HCT116 (cell line): ENCODE data around the gene CDHR5. TPM values are rescaled to one million over a fixed set of nuclear protein-coding genes. Genes with fewer than 3 reads are reported as not detected.

Experiments used
- ATAC-seq: fragments of 200-7000 bp; cut with Tn5 transposase; 2 replicates; pipeline ENCODE4 v1.9.1; 2020; ENCODE audit warnings: mild to moderate bottlenecking, moderate library complexity
- BruUV-seq: library from RNA; stranded (reverse); fragments of 400-500 nt; replicated peaks from 2 replicates; lab custom pipeline; 2021; lab: Mats Ljungman, UMichigan
- CTCF ChIA-PET: fragments of 300-600 bp; sonication (Branson Sonifier 250); formaldehyde crosslinking; loops from one replicate; lab custom pipeline; 2021; ENCODE audit warnings: antibody characterized with exemption; lab: Charles Lee
- POLR2A ChIA-PET: fragments of 300-600, 350-600 bp; sonication (Branson Sonifier 250); formaldehyde crosslinking; loops from one replicate; lab custom pipeline; 2021; ENCODE audit warnings: antibody characterized with exemption; lab: Charles Lee
- RAD21 ChIA-PET, 2 experiments: fragments of 300-600 bp; sonication (Branson Sonifier 250); formaldehyde crosslinking; loops; one replicate each; lab custom pipeline; 2023; ENCODE audit warnings: low total read pairs in 2 of 2; ENCODE audit not compliant: uncharacterized antibody in 2 of 2, unreplicated experiment in 2 of 2, low non-redundant PET in 1 of 2; lab: Charles Lee
- DNase-seq: peaks from one replicate; pipeline ENCODE4 v3.0.0-alpha.2; 2010; ENCODE audit warnings: low read depth, low spot score
- H2AFZ ChIP-seq: fragments of 200-600 bp; shearing (Covaris generic), sonication (generic); 2 replicates; pipeline ENCODE4 v1.6.1; 2017; ENCODE audit warnings: low read depth, mixed run types, mixed read lengths, antibody characterized with exemption, low read length; ENCODE audit not compliant: poor library complexity, severe bottlenecking
- H3K27ac ChIP-seq: 2 replicates; pipeline ENCODE4 v1.5.1; 2012; ENCODE audit warnings: low read depth, low read length
- H3K27me3 ChIP-seq: fragments of 200-600 bp; sonication (generic); 2 replicates; pipeline ENCODE4 v1.6.1; 2016; ENCODE audit warnings: mixed run types, low read length, mixed read lengths; ENCODE audit not compliant: insufficient read depth
- H3K36me3 ChIP-seq, 2 experiments: fragments of 200-500 bp in 1 of 2; fragments of 200-600 bp in 1 of 2; sonication (Bioruptor generic) in 1 of 2; sonication (generic) in 1 of 2; 2 replicates each; pipeline versions ENCODE4 v1.5.1 to v1.6.1; 2014 to 2016; ENCODE audit warnings: low read length in 2 of 2, inconsistent platforms in 1 of 2, mixed read lengths in 1 of 2, mixed run types in 1 of 2; ENCODE audit not compliant: insufficient read depth in 2 of 2, control insufficient read depth in 1 of 2
- H3K4me1 ChIP-seq, 2 experiments: fragments of 200-600 bp in 1 of 2; sonication (generic) in 1 of 2; 2 replicates each; pipeline versions ENCODE4 v1.5.1 to v1.6.1; 2012 to 2017; ENCODE audit warnings: low read length in 2 of 2, inconsistent platforms in 1 of 2, mild to moderate bottlenecking in 1 of 2, mixed read lengths in 1 of 2, mixed run types in 1 of 2, moderate library complexity in 1 of 2; ENCODE audit not compliant: insufficient read depth in 2 of 2, control insufficient read depth in 1 of 2
- H3K4me2 ChIP-seq: fragments of 200-600 bp; sonication (generic); 2 replicates; pipeline ENCODE4 v1.6.1; 2017; ENCODE audit warnings: mixed run types, low read length, mixed read lengths
- H3K4me3 ChIP-seq, 2 experiments: fragments of 200-600 bp in 1 of 2; sonication (generic) in 1 of 2; replicated peaks in 1 of 2; 2 replicates each; pipeline ENCODE4 v1.5.1; 2011 to 2016; ENCODE audit warnings: low read length in 2 of 2, control low read depth in 1 of 2, low read depth in 1 of 2, mild to moderate bottlenecking in 1 of 2, mixed read lengths in 1 of 2, mixed run types in 1 of 2
- H3K79me2 ChIP-seq: fragments of 200-600 bp; sonication (generic); 2 replicates; pipeline ENCODE4 v1.6.1; 2017; ENCODE audit warnings: mild to moderate bottlenecking, mixed run types, low read length, moderate library complexity, mixed read lengths; ENCODE audit not compliant: insufficient read depth
- H3K9ac ChIP-seq: fragments of 200-600 bp; sonication (generic); 2 replicates; pipeline ENCODE4 v1.6.1; 2016; ENCODE audit warnings: low read length, mixed read lengths
- H3K9me2 ChIP-seq: fragments of 200-600 bp; sonication (generic), shearing (Covaris generic); 2 replicates; pipeline ENCODE4 v1.6.1; 2017; ENCODE audit warnings: mixed run types, mild to moderate bottlenecking, moderate library complexity; ENCODE audit not compliant: insufficient read depth
- H3K9me3 ChIP-seq, 2 experiments: fragments of 200-500 bp in 1 of 2; fragments of 200-600 bp in 1 of 2; sonication (Bioruptor generic) in 1 of 2; sonication (generic) in 1 of 2; 2 replicates each; pipeline ENCODE4 v1.6.1; 2014 to 2017; ENCODE audit warnings: low read length in 2 of 2, mixed read lengths in 2 of 2, inconsistent platforms in 1 of 2, low read depth in 1 of 2, mild to moderate bottlenecking in 1 of 2, mixed run types in 1 of 2, moderate library complexity in 1 of 2; ENCODE audit not compliant: control insufficient read depth in 1 of 2, insufficient read depth in 1 of 2
- H4K20me1 ChIP-seq: fragments of 200-600 bp; sonication (generic), shearing (Covaris generic); 2 replicates; pipeline ENCODE4 v1.6.1; 2017; ENCODE audit warnings: mixed run types, mild to moderate bottlenecking, moderate library complexity; ENCODE audit not compliant: insufficient read depth
- EZH2 ChIP-seq: fragments of 200-600 bp; sonication (generic); IDR thresholded peaks from 2 replicates; pipeline ENCODE4 v1.6.1; 2017; ENCODE audit warnings: antibody characterized with exemption, mixed run types
- JUND ChIP-seq: IDR thresholded peaks from 2 replicates; pipeline ENCODE4 v1.6.1; 2012
- POLR2AphosphoS5 ChIP-seq: IDR thresholded peaks from 2 replicates; pipeline ENCODE4 v1.6.1; 2011; ENCODE audit warnings: mild to moderate bottlenecking, low read depth, low read length, moderate library complexity
- YY1 ChIP-seq: IDR thresholded peaks from 2 replicates; pipeline ENCODE4 v1.6.1; 2011; ENCODE audit warnings: low read length, low read depth, moderate library complexity, mild to moderate bottlenecking; ENCODE audit not compliant: insufficient replicate concordance; ENCODE audit errors: extremely low read depth
- ZFX ChIP-seq: fragments of 450-650 bp; IDR thresholded peaks from 2 replicates; pipeline ENCODE4 v1.6.1; 2017
- ZNF274 ChIP-seq: fragments of 200-500 bp; sonication (Bioruptor generic); IDR thresholded peaks from 2 replicates; pipeline ENCODE4 v1.6.1; 2014; ENCODE audit warnings: mild to moderate bottlenecking, low read depth, low read length, inconsistent platforms
- intact Hi-C: fragments of 100-400 bp; cut with micrococcal nuclease; formaldehyde crosslinking; loops from 2 replicates; pipeline ENCODE4 v1.10.0; 2022
- total RNA-seq: library from RNA; stranded (reverse); gene quantifications from one replicate; pipeline ENCODE4 v1.2.1, GENCODE V29; 2021; ENCODE audit not compliant: unreplicated experiment

The CDHR5 gene
- total RNA-seq, 1 experiment from 2014 or later = not detected

- H3K9ac ChIP-seq = peak overlapping the region; percentile 98
Measured at GRCh38 chr11:577611-577894, 47.2 kb downstream of the CDHR5 start.

GRCh38 chr11:576811-577610 lies 47.7 kb downstream of the CDHR5 start:
- DNase-seq = no peak
- H3K9me3 ChIP-seq = no peaks in the 10 kb centered on the region
- peak overlapping the region; percentile 98 for H3K9ac ChIP-seq
- no peak for ATAC-seq
- no peak for TF ChIP-seq POLR2AphosphoS5
- TF ChIP-seq ZFX = peak; percentile 97; the same call in 1 of the 2 replicates
- RAD21 ChIA-PET = no interaction called here
- no peaks in the 10 kb centered on the region for H3K27me3 ChIP-seq
- peaks cover 56% of the 10 kb centered on the region for H3K79me2 ChIP-seq
- intact Hi-C loops = loop anchor here (2.0 kb wide), 1 partner anchor 36 kb away; no protein-coding TSS in a partner anchor
- H3K9me2 ChIP-seq = no peaks in the 10 kb centered on the region
- peak overlapping the region; percentile 84 for H3K27ac ChIP-seq
- H3K4me1 ChIP-seq = peaks cover 12 to 32% of the 10 kb centered on the region in 2 experiments
- peaks cover 7 to 13% of the 10 kb centered on the region in 2 experiments; a peak in 3 of 4 replicates for H3K36me3 ChIP-seq
- BruUV-seq = no TSS peak
- H2AFZ ChIP-seq = no peak overlapping the region
- H4K20me1 ChIP-seq = no peaks in the 10 kb centered on the region; the same call in 1 of the 2 replicates
- CTCF ChIA-PET = no interaction called here
- POLR2A ChIA-PET = no interaction called here
- peak overlapping the region; percentile 94 for H3K4me2 ChIP-seq
- peak overlapping the region; percentile 97 to 99 for H3K4me3 ChIP-seq

More at GRCh38 chr11:577611-577894, 47.2 kb downstream of the CDHR5 start:
- BruUV-seq = TSS peak; percentile 60
- Histone ChIP-seq H4K20me1 (no peaks in the 10 kb centered on the region; the same call in 1 of the 2 replicates), H2AFZ (no peak overlapping the region), H3K4me1 (peaks cover 12 to 32% of the 10 kb centered on the region in 2 experiments), H3K27me3 (no peaks in the 10 kb centered on the region), H3K27ac (peak overlapping the region; percentile 35; the same call in 1 of the 2 replicates), H3K79me2 (peaks cover 60% of the 10 kb centered on the region), H3K4me3 (peak overlapping the region; percentile 97 to 99), H3K36me3 (peaks cover 7 to 16% of the 10 kb centered on the region in 2 experiments; a peak in 3 of 4 replicates), H3K9me2 (no peaks in the 10 kb centered on the region), H3K4me2 (peak overlapping the region; percentile 94), H3K9me3 (no peaks in the 10 kb centered on the region)
- ChIA-PET POLR2A (no interaction called here), RAD21 (no interaction called here), CTCF (no interaction called here)
- TF ChIP-seq YY1 = no peak
- TF ChIP-seq JUND = no peak
- TF ChIP-seq EZH2 = no peak
- TF ChIP-seq ZNF274 = no peak
- TF ChIP-seq ZFX = no peak
- ATAC-seq (no peak), DNase-seq (no peak)
- intact Hi-C loops = loop anchor here (2.0 kb wide), 1 partner anchor 35 kb away; no protein-coding TSS in a partner anchor
